HG02571 (cell line): ENCODE measurements around the gene TTLL7.
"Not testable (repeated sequence)": the region's sequence is repeated elsewhere in the genome, so short reads cannot be mapped to it uniquely, and the experiment has no call there.

Source experiments
- ATAC-seq: cut with Tn5 transposase; IDR thresholded peaks from one replicate; pipeline ENCODE4 v1.9.1; 2021; ENCODE audit warnings: mild to moderate bottlenecking, moderate library complexity; ENCODE audit not compliant: unreplicated experiment

TTLL7 gene

DNA sequence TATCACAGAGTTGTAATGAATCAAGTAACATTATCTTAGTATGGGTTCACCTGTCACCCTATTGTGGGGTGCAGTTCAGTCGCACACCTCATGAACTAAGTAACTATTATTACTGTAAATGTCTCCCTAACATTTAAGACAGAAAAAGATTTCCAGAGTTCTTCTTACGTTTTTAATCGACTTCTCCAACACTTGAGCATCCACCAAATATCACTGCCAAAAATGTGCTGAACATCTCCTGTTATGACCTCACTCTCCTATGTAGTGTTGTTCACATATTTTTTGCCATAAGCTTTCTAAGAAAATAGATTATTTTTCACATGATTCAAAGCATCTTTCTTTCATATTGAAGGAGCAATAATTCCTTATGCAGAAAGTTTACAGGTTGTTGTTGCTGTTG, 1.3 kb downstream of the TTLL7 start:
- ATAC-seq, result no peak

GRCh38 chr1:83996621-83997020, 2.3 kb downstream of the TTLL7 start:
- no peak for ATAC-seq

DNA sequence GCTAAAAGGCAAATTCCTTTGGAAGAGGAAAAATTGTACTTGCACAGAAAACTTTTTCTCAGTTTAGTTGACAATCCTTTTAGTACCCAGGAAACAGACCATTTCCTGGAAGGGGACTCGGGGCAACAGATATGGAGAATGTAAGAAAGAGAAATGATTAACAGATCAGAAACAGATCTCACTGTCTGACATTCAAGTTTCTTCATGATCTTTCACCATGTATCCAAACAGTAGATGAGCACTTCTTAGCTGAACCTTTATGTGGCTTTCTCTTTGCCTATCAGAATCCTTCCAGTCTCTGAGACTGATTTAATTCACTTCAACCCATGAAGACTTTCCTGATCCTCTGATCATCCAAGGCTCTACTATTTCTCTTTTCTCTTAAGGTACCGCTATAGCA, 2.7 kb downstream of the TTLL7 start:
- no peak for ATAC-seq

DNA sequence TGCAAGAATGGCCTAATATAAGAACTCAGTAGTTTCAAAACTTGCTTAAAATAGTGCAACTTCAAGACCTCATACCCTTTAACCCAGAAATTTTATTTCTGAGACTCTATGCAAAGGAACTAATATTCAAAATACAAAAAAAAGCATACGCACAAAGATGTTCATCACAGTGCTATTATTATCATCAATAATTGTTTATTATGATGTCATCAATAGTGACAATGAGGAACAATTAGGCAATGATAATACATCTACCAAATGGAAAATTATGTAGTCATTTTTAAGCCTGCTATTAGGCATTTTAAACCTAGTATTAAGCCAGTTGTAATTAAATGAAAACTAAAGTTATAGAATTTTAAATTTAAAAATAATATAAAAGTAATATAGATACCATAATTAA, 3.3 kb downstream of the TTLL7 start:
- ATAC-seq, result no peak

- no peak for ATAC-seq
Measured at GRCh38 chr1:83994111-83994510, 4.8 kb downstream of the TTLL7 start.

GRCh38 chr1:83990734-83991133, 8.2 kb downstream of the TTLL7 start:
- no peak for ATAC-seq

- no peak for ATAC-seq
Measured at GRCh38 chr1:83985048-83985447, 13.9 kb downstream of the TTLL7 start.

GRCh38 chr1:83983918-83984317, 15.0 kb downstream of the TTLL7 start:
- not testable (repeated sequence) for ATAC-seq

- no peak for ATAC-seq
Measured at GRCh38 chr1:83978056-83978455, 20.9 kb downstream of the TTLL7 start.

- ATAC-seq, result no peak
Measured at GRCh38 chr1:83976920-83977319, 22.0 kb downstream of the TTLL7 start.

DNA sequence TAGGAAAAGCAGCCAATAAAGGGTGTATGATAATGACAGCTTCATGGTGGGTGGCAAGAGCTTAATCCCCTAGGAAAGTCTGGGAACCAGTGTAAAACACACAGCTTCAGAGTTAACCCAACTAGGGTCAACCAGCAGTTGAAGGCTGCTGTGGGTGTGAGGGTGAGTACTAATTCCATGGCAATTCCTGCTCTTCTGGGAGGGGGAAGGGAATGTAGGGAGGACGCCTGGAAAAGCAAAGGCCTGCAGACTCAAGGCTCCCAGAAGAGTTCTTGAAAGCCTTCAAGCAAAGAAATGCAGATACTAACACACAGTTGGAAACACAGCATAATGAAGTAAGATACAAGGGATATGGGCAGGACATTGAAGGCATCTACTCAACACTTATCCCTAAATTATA, 28.1 kb downstream of the TTLL7 start:
- no peak for ATAC-seq

DNA sequence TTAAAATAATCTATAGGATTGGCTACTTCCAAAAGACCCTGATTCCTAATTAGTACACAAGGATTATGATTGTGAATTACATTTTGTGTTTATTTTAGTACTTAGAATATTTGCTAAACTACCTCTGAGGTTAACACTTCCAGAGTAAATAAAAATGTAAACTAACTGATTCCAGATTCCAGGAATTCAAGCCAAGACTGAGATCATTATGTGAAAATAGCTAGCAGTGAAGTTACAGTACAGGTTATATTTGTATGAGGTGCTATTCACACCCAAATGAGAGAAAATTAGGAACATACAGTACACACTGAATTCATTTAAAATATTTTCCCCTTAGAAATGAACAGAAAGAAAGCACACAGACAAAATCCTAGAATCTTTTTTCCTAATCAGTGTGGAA, 28.8 kb downstream of the TTLL7 start:
- ATAC-seq, result no peak

DNA sequence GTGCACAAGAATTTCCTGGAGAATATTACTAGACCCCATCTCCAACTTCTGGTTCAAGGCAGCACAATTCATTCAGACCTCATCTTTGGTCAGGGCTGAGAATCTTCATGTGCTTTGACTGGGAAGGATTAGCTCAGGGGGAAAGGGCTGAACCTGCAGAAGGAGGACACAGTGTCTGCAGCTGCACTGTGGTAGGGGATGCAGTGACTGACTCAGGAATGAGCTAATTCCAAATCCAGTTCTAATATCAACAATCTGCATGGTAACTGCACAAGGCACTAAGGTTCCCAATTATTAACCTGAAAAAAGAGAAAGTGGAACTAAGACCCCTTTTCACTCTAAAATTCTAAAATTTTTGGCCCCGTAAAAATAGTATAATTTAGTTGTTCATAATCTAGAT, 31.6 kb downstream of the TTLL7 start:
- ATAC-seq, result no peak

DNA sequence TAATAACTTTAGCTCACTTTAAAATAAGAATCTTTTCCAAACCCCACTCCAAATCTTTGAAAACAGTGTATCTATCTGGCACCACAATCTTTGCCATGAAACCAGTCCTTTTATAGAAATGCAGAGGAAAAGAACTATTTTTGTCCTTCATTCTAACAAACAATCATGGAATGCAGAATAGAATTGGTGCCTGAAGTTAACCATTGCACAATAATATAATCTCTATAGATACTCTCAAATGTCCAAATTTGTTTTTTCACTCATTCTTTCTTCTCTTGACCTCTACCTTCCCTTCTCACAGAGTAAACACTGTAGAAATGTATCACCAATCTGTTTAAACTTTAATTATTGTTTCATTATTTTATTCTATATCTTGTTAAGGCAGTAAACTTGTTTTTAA, 34.8 kb downstream of the TTLL7 start:
- no peak for ATAC-seq

DNA sequence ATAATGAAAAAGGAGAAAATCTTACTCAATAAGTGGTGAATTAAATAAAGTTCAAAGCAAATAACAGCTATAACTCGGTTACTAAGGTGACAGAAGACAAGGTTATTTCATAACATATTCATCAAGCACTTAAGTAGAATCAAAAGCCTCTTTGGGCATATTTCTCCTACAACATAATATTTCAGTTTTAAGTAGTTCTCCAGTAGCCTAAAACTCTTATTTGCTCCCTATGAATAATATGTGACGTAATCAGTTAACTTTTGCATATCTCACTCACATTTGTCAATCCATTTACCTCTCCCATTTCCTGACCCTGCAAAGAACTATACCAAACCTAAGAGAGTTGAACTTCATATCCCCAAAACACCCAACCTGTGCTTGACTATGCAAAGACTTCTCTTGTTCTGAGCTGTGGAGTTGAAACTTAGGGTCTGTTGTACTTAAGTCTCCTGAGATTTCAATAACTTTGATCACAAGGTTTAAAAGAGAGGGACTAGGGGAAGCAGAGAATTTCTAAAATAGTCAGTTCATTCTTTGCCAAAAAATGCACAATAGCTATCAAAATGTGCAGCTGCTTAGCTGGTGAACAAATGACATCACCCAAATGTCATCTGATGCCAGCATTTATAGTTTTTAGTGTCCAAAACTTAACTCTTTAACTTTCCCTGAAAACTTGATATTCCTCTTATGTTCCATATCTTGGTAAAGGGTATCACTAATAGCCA, 37.2 kb downstream of the TTLL7 start:
- ATAC-seq, result no peak

DNA sequence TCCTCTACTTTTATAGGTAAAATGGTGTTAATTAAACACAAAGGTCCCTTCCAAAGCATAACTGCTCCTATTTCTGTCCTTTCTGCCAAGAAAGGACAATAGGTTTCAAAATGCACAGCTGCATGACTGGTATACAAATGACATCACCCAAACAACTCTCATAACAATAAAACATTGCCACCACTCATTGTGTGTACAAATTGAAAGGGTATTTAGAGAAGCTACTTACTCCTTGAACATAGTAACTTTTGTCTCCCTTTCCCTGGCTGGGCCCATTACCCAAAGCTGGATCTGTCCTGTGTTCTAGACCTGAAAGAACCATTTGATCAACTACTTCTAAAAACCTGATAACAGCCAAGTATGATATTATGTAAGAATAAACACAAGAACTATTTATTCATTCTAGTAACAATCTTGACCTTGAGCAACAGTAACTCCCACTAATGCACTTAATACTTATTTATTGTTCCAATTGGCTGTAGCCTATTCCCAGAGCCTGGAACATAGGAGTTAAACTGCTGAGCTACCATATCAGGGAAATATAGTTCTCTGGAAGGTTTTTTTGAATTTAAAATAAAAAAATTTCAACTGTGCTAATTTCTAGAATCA, 38.2 kb downstream of the TTLL7 start:
- no peak for ATAC-seq

DNA sequence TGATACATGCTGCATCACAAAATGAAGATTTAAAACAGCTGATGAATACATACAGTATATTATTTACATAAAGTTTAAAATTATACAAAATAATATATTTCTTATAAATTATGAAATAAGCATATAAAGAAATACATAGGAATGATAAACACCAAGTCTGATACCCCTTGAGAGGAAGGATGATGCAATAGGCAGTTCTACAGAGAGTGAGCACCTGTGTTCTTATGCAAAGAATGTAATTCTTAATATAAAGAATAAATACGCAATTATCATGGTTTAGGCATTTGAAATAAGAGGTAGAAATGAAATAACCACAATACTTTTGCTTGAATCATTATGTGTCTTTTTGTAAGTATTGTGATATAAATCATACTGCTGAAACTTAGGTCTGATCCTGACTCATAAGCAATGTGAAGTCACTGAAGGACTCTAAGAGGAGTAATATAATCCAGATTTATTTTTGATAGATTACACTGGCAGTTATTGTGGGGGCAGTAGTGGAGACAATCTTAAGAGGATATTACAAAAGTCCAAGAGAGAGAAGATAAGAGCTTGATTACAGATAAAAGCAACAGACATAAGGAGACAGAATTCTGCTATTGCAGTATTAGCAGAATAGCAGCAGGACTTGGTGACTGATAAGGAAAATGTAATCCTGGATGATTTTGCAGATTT, 39.0 kb downstream of the TTLL7 start:
- no peak for ATAC-seq

DNA sequence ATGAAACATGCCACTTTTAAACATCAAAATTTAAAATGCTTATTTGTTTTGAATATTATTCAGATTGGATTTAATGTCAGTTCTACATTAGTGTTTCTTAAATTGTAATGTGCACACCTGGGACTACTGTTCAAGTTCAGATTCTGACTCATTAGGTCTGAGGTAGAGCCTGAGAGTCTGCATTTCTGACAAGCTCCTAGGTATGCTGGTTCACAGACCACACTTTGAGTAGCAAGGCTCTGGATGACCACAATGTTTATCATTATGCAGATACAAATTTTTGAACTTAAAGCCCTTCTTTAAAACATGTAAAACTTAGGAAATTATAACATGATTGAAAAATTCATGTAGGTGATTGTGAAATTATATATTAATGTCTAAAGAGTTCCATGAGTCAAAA, 40.2 kb downstream of the TTLL7 start:
- no peak for ATAC-seq

- ATAC-seq, result no peak
Measured at GRCh38 chr1:83954166-83954823, 44.6 kb downstream of the TTLL7 start.

- no peak for ATAC-seq
Measured at GRCh38 chr1:83950106-83950661, 48.7 kb downstream of the TTLL7 start.

DNA sequence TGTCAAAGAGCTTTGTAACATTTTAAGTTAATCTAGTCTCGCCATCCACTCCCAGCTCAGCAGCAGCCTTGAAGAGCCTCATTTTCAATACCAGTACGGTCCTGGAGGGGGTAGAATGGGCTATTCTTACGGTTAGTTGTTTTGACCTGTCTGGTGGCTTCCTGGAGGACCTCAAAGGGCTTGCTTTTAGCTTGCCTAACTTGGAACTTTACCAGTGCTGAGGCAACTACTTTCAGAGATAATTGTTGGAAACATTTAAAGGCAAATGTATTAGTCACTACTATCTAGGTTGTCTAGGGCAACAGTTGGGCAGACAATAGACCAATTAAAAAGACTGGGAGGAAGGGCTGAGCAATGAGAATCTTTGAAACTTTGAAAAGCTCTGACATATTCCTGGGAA, 56.0 kb downstream of the TTLL7 start:
- no peak for ATAC-seq

DNA sequence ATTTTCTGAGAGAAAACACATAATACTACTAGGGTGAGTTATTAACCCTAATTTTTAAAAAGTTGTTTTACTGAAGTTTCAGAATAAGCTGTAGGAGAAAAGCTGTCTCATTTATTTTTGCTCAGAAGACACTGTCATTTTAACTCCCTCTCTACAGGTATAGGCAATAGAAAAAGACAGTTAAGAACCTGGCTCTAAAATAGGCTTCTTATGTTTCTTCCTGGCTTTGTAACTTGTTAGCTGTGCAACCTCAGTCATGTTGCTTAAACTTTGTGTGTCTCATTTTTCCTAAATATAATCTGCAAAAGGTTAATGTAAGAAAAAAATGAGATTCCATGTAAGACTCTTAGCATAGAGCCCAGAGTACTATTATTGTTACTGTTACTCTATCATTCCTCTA, 64.4 kb downstream of the TTLL7 start:
- ATAC-seq, result no peak
